CD1c-positive myeloid dendritic cell (primary cell): ENCODE results near the gene ITFG2.

Experiments used
- DNase-seq: peaks from one replicate; pipeline ENCODE4 v3.0.0-alpha.2; 2016; ENCODE audit errors: extremely low spot score

ITFG2 gene

GRCh38 chr12:2832550-2833127, 20.2 kb downstream of the ITFG2 start:
- no peak for DNase-seq

DNA sequence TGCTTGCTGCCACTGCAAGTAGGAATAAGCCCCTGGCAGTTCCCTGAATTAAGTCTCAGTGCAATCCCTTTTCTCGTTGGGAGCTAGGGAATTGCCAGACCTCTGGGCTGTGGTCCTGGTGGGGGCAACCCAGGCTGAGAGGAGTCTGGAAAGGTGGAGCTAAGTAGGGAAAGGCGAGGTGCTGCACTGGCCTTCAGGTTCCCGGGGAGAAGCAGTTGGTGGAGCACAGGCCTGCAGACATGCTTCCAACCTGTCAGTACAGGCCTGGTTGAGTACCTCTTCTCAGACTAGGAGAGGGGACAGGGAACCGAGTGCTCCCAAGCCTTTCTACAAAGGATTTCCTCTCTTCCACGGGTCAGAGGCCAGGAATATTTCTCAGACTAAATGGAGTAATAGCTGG, 20.9 kb downstream of the ITFG2 start:
- DNase-seq: no peak

DNA sequence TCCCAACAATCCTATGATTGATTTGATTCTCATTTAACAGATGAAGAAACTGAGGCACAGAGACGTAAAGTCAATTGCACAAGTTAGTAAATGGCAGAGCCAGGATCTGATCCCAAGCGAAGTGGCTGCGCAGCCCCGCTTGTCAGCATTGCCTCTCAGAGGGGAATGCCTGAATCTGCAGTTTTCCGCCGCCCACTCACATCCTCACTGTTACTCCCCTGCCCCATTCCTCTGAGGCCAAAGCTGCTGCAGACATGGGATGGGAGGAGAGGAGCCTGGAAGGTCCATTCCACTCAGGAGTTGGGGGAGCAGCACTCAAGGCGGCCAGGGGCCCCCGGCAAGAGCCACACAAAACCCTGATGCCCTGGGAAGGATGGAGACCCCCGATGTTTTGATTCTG, 21.3 kb downstream of the ITFG2 start:
- no peak for DNase-seq

DNA sequence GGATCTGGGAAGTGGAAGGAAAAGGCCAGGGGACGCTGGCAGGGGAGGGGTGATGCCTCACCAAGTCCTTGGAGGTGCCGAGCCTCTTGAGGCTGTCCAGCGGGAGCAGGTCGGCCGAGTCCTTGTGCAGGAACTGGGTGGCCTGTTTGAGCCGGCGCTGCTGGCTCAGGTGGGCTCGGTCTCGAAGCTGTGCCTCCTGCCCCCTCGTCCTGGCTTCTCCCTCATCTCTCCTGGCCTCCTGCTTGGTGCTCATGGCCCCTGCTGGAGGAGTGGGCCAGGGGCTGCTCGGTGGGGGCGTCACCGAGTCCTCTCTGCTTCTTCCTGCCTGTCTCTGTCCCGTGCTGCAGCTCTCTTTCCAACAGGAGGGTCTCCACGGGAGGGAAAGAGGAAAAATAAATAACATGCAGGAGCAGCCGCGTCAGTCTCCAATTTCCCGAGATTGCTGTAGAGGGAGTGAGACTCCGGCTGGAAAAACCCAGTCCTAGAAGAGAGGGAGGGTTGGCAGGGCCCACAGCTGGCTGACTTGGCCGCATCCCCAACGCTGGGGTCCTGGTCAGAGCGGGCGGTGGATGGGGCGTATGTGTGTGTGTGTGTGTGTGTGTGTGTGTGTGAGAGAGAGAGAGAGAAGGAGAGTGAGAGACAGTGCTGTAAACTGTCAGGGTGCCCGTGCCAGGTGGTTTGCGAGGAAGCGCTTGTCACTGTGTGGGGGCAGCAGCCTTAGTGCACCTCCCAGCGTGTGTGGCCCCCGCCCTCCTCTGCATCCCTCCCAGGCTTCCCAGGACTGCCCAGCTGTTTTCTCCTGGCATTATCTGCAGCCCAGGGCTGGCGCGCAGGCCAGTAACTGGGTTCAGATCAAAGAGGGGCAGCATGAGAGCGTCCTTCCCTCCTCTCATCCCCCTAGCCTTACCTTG, 22.4 kb downstream of the ITFG2 start, which contains the start of gene NRIP2:
Gene NRIP2 (minus strand): TSS at position 455 of the 911 bp plus-strand sequence. CDS start 52 bp downstream, at position 403.
- DNase-seq: no peak

DNA sequence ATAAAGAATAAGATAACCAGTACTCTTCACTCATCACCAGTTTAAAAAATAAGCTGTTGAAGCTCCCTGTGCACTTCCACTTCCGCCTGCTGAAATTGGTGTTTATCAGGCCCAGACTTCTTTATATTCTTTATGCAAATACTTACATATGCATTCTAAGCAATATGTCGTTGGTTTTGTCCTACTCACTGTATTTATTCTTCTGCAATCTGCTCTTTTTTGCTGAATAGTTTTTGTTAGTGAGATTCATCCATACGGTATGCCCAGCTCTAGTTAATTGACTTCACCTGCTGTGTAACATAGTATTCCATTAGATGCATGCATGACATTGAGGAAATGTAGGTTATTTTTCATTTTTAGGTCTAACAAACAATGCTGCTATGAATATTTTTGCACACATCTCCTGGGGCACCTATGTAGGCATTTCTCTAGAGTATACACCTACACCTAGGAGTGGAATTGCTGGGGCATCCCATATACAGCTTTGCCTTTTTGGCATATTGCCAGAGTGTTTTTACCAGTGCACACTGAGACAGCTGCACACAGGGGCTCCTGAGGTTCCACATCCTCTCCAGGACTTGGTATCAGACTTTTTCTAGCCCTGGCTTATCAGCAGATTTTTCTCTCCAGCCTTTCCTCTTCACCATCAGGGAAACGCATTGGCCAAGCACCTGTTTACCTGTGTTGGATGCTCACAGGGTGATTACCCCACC, 23.4 kb downstream of the ITFG2 start:
- no peak for DNase-seq

GRCh38 chr12:2836574-2836973, 24.1 kb downstream of the ITFG2 start:
- peak; percentile 36 for DNase-seq

- no peak for DNase-seq
These were observed 28.7 kb downstream of the ITFG2 start for GRCh38 chr12:2841056-2841650.

DNA sequence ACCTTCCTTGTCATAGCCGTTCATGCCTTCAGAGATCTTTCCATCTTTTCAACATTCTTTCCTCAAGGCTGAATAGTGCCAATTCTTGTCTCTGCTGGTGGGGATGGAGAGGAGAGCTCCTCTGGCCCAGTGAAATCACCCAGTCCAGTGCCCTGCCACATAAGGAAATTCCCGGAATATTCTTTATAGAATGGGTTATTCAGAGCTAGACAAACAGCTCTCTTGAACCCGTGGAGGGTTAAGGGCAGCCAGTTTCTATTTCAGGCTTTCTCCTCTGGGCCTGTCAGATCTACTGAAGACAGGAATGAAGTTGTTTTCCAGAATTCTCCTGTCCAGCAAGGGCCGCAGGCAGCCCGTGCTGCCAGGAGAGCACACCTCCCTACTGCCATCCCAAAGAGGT, 30.5 kb downstream of the ITFG2 start:
- no peak for DNase-seq

- no peak for DNase-seq
These were observed 32.3 kb downstream of the ITFG2 start for GRCh38 chr12:2844786-2845185.

DNA sequence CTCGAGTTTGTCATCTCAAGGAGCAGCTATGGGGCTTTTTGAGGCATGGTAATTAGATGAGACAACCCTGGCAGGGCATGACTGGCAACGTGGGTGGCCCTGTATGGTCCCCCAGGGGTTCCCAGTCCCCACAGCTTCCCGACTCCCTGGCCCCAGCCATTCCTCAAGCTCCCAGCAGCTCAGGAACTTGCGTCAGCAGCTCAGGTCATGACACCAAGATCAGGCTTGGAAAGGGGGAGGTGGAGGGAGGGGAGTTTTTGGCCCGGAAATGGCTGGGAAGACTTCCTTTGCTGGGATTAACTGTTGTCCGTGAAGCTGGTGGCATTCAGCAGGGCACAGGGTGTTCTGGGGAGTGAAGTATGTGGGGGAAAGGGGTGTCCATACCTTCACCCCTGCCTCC, 32.8 kb downstream of the ITFG2 start:
- no peak for DNase-seq

- no peak for DNase-seq
These were observed 39.5 kb downstream of the ITFG2 start for GRCh38 chr12:2851931-2852330.

GRCh38 chr12:2853626-2854025, 41.2 kb downstream of the ITFG2 start:
- DNase-seq: peak; percentile 56

DNA sequence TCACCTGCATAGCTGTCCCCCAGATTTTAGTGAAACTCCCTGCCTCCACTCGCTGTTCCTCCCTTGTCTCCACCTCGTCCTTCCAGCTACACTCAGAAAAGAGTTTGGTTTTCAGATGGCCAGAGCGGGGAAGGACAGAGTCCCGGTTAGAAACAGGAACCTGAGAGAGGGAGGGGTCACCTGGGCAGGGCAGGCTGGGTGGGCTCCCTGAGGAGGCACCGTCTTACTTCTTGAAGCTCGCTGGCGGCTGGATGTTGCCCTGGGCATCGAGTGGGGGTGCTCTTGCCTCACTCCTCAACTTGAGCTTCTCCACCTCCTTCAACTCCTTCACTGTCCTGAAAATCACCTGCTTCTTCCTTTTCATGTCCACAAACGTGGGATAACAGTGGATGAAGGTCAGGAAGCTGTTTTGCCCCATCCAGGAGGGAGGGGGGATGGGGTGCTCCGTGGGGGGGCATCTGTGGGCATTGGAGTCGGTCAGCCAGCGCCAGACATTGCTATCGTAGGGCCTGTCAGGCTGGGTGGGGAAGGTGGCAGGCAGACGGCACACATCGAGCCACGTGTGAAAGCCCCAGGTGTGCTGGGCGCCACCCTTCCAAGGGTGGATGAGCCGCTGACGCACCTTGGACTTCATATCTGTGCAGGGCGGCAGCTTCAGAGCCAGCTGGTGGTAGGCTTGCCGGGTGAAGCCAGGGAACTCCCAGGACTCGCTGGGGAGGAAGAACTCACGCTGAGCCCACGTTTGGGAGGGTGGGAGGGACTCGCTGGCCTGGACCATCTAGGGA, 42.4 kb downstream of the ITFG2 start:
- no peak for DNase-seq

- no peak for DNase-seq
These were observed 43.1 kb downstream of the ITFG2 start for GRCh38 chr12:2855546-2855945.

GRCh38 chr12:2856051-2856450, 43.6 kb downstream of the ITFG2 start:
- no peak for DNase-seq

- no peak for DNase-seq
These were observed 44.6 kb downstream of the ITFG2 start, which contains the start of gene TEX52 for GRCh38 chr12:2857021-2857431. TSS of gene TEX52 (minus strand) at chr12:2857039. CDS start at chr12:2857026, 13 bp downstream.

DNA sequence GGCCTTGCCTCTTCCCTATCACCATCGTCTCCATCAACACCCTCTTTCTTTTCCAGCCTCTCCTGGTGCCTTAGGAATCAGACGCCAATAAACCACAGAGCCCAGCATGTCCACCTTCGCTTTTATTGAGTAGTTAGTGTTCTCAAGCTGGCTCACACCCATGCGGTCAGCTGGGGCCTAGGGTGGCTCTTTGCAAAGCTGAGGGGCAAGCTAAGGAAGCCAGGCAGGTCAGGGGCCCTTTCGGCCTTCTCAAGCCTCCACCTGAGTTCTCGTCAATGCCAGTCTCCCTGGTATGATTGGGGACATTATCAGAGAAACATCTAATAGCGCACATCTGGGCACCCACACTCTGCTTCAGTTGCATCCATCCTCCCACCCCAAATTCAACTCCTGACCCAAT, 45.1 kb downstream of the ITFG2 start:
- DNase-seq: no peak

DNA sequence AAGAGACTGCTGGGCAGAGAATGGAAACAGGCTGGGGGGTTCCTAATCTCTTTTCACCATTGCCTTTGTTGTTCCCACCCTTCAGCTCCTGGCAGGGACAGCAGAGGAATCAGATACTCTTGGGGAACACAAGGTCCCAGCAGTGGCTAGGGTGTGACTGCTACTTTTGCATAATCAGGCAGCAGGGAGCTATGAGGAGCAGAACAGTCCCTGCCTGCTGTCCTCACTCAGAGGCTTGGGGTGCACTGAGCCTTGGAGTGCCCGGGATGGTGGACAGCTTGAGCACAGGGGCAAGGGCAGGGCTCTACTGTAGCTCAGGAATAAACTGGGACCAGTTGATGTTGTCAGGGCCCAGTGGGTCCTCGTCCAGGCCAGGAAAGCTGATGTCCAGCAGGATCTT, 45.9 kb downstream of the ITFG2 start:
- no peak for DNase-seq

GRCh38 chr12:2858944-2859421, 46.5 kb downstream of the ITFG2 start:
- no peak for DNase-seq

DNA sequence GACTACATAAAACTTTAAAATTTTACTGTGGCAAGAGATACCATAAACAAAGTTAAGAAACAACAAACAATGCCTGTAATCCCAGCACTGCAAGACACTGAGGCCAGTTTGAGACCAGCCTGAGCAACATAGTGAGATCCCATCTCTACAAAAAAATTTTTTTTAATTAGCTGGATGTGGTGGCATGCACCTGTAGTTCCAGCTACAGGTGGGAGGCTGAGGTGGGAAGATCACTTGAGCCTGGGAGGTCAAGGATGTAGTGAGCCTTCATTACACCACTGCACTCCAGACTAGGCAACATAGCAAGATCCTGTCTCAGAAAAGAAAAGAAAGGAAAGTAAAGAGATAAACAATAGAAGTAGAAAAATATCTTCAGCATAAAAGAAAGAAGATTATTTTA, 47.7 kb downstream of the ITFG2 start:
- DNase-seq: no peak

DNA sequence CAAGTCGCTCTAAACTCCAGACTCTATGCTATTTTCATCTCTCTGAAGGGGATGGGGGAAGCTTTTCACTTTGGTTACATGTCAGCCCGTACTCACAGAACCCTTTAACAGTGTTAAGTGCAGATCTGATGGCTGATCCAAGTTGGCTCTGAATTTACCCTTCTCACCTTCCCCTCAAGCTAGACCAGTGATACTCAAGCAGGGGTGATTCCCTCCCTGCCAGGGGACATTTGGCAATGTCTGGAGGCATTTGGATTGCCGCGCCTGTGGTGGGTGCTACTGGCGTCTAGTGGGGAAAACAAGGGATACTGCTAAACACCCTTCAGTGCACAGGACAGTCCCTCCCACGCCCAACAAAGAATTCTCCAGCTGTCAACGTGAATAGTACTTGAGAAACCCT, 50.4 kb downstream of the ITFG2 start:
- no peak for DNase-seq
